Adrenal gland (tissue), 12 donors: ENCODE results near the gene ZNF597. TPM values are rescaled to one million over a fixed set of nuclear protein-coding genes. Genes with fewer than 3 reads are reported as not detected.
A peak's percentile ranks its signal among the peaks of the same experiment; 100 is the strongest.

Experiments
- DNase-seq, 7 donors: peaks; one replicate each; pipeline ENCODE4 v3.0.0-alpha.2; 2019 to 2020
- H3K27ac ChIP-seq, 5 donors: fragments of 200-600 bp; sonication (generic) in 4 of 5; 1 replicate in 3 of 5; 2 replicates in 2 of 5; pipeline versions ENCODE4 v1.5.1 to v1.8.0; 2016 to 2020; ENCODE audit warnings: mild to moderate bottlenecking in 1 of 5
- H3K27me3 ChIP-seq: fragments of 200-600 bp; 2 replicates; pipeline ENCODE4 v1.8.0; 2021
- H3K36me3 ChIP-seq, 2 donors: fragments of 200-600 bp; replicated peaks in 1 of 2; 1 replicate in 1 of 2; 2 replicates in 1 of 2; pipeline versions ENCODE4 v1.5.1 to v1.8.0; 2018 to 2022
- H3K4me1 ChIP-seq, 2 donors: fragments of 200-600 bp; replicated peaks in 1 of 2; 1 replicate in 1 of 2; 2 replicates in 1 of 2; pipeline versions ENCODE4 v1.5.1 to v1.8.0; 2018 to 2021
- H3K4me3 ChIP-seq, 4 donors: fragments of 200-600 bp; sonication (generic) in 3 of 4; one replicate each; pipeline ENCODE4 v1.5.1; 2016 to 2018
- H3K9me3 ChIP-seq, 3 donors: fragments of 200-600 bp; sonication (generic) in 1 of 3; replicated peaks in 1 of 3; 1 replicate in 2 of 3; 2 replicates in 1 of 3; pipeline versions ENCODE4 v1.5.1 to v1.8.0; 2016 to 2021
- POLR2A ChIP-seq, 2 donors: fragments of 450-650 bp; IDR thresholded peaks; one replicate each; pipeline ENCODE4 v1.6.1; 2017; ENCODE audit warnings: antibody characterized with exemption in 2 of 2, mild to moderate bottlenecking in 2 of 2, moderate library complexity in 1 of 2
- WGBS, 4 donors: extraction: QIAGEN DNeasy Blood & Tissue Kit in 2 of 4; methylation state at CpG; one replicate each; pipeline versions ENCODE4 v1.1.5 to v1.1.7; 2013 to 2017; 5-methylcytosine and 5-hydroxymethylcytosine counted together
- intact Hi-C, 2 donors: fragments of 100-400 bp; cut with DNase I; formaldehyde crosslinking; loops; one replicate each; pipeline versions ENCODE4 v1.14.1 to v1.15.0; 2022 to 2023
- polyA plus RNA-seq, 3 donors: library from polyadenylated mRNA; stranded (reverse); fragments of 200-250 nt in 2 of 3; fragments of 350-450 nt in 1 of 3; fragmentation: Illumina TruSeq in 1 of 3; extraction: RNeasy Lipid Tissue Mini Kit (QIAGEN cat#74804) in 1 of 3; gene quantifications; one replicate each; pipeline ENCODE4 v1.2.3, GENCODE V29; 2013 to 2014
- total RNA-seq, 9 donors: library from RNA; depleted of rRNA in 4 of 9; stranded (reverse); fragments of >200 nt in 4 of 9; fragments of 120-200 nt in 1 of 9; fragmentation: NEBNext Ultra II Directional in 1 of 9; extraction: Animal tissue kit (Norgen Biotek cat#: 25700) in 1 of 9; gene quantifications; one replicate each; pipeline versions ENCODE4 v1.1.0 to v1.2.4, GENCODE V29; 2013 to 2023
- TF ChIP-seq, protein P1 (sequence below), 6 experiments: fragments of 450-650 bp in 4 of 6; fragments of 200-600 bp in 2 of 6; sonication (generic) in 1 of 6; IDR thresholded peaks; 1 replicate in 5 of 6; 2 replicates in 1 of 6; pipeline versions ENCODE4 v1.5.1 to v1.8.0; 2016 to 2021; ENCODE audit warnings: antibody characterized with exemption in 6 of 6, mild to moderate bottlenecking in 2 of 6, moderate library complexity in 1 of 6
- donor health status: healthy with polysubstance abuse.
- donor health status: Bipolar disorder and iron deficiency.
- donor health status: DM: yes; HTN: yes; CAD: no.
- donor health status: DM: no; HTN: no; CAD: no.
- donor health status: DM: no; HTN: no; CAD: no.
- donor health status: DM: yes; HTN: yes; CAD: no.

The ZNF597 gene
- total and polyA plus RNA-seq, 12 donors, result 1.2 to 4.0 (median 2.8) TPM

DNA sequence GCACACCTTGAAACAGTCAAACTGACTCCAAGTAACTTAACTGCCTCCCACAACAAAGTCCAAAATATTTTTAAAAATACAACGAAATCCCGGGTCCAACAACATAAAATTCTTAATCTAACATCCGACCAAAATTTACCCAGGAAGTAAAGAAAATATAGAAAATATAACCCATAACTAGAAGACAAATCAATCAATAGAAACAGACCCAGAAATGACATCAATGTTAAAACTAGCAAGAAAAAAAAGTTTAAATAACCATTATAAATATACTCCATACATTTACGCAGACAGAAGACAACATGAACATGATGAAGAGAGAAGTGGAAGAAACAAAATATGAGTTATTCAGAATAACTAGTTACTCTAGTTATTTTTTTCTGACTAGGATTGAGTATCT lies 3.7 kb downstream of the ZNF597 start:
- Histone ChIP-seq H3K27me3 (no peaks in the 10 kb centered on the region), H3K4me1 (peaks cover 4% of the 10 kb centered on the region in 2 donors), H3K9me3 (no peaks in the 10 kb centered on the region), H3K4me3 (no peak overlapping the region), H3K36me3 (peaks cover 0 to 8% of the 10 kb centered on the region in 2 donors), H3K27ac (no peak overlapping the region)
- intact Hi-C loops, result no loop called here
- 84 to 94% (median 87%) methylated on average over 4 of the region's 4 CpGs for WGBS, 4 donors
- DNase-seq, result no peak
- TF ChIP-seq, protein P1, sequence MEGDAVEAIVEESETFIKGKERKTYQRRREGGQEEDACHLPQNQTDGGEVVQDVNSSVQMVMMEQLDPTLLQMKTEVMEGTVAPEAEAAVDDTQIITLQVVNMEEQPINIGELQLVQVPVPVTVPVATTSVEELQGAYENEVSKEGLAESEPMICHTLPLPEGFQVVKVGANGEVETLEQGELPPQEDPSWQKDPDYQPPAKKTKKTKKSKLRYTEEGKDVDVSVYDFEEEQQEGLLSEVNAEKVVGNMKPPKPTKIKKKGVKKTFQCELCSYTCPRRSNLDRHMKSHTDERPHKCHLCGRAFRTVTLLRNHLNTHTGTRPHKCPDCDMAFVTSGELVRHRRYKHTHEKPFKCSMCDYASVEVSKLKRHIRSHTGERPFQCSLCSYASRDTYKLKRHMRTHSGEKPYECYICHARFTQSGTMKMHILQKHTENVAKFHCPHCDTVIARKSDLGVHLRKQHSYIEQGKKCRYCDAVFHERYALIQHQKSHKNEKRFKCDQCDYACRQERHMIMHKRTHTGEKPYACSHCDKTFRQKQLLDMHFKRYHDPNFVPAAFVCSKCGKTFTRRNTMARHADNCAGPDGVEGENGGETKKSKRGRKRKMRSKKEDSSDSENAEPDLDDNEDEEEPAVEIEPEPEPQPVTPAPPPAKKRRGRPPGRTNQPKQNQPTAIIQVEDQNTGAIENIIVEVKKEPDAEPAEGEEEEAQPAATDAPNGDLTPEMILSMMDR (IDR thresholded peaks at IDR 0.05), result no peak

- Histone ChIP-seq H3K4me1 (no peaks in the 10 kb centered on the region), H3K36me3 (peaks cover 0 to 13% of the 10 kb centered on the region in 2 donors), H3K4me3 (no peak overlapping the region), H3K9me3 (no peaks in the 10 kb centered on the region), H3K27me3 (no peaks in the 10 kb centered on the region), H3K27ac (no peak overlapping the region)
- intact Hi-C loops, result no loop called here
- TF ChIP-seq, protein P1 (IDR thresholded peaks at IDR 0.05), result no peak
- no peak for TF ChIP-seq POLR2A (IDR thresholded peaks at IDR 0.05)
- no peak for DNase-seq
These were observed 8.9 kb downstream of the ZNF597 start for GRCh38 chr16:3434373-3434772.

DNA sequence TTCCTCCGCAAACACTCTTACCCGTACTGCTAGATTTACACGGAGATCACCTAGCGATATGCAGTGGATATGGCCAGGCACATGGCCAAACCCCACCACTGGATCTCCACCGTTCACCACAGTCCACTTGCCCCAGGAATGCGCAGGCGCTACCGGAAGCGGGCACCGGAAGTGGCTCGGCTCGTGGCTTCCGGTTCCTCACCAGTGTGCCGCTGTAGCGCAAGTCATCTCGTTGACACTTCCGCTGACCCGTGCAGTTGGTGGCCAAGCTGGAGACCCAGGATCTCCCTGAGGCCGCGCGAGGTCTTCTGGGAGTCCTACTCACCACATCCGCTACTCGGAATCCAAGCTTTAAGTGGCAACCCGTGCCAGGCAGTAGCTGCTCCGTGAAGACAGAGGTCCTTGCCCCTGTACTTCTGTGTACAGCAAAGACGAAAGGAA lies 11.5 kb downstream of the ZNF597 start:
- intact Hi-C loops, result no loop called here
- no peak overlapping the region for H3K27ac ChIP-seq
- TF ChIP-seq, protein P1 (IDR thresholded peaks at IDR 0.05), result no peak
- TF ChIP-seq POLR2A (IDR thresholded peaks at IDR 0.05), result no peak
- no peaks in the 10 kb centered on the region for H3K27me3 ChIP-seq
- no peaks in the 10 kb centered on the region for H3K9me3 ChIP-seq
- 52 to 73% (median 64%) methylated on average over 10 to 26 of the region's 26 CpGs for WGBS, 4 donors
- peak overlapping the region in 1 of 4 donors; percentile 29 for H3K4me3 ChIP-seq
- H3K36me3 ChIP-seq, result peaks cover 0 to 13% of the 10 kb centered on the region in 2 donors
- peak; percentile 28 to 72 (median 46) for DNase-seq
- H3K4me1 ChIP-seq, result no peaks in the 10 kb centered on the region

- TF ChIP-seq POLR2A (IDR thresholded peaks at IDR 0.05), result no peak
- TF ChIP-seq, protein P1 (IDR thresholded peaks at IDR 0.05), result no peak
These were observed 29.4 kb downstream of the ZNF597 start for GRCh38 chr16:3413730-3414379.

More at GRCh38 chr16:3413730-3414379, 29.4 kb downstream of the ZNF597 start:
- no peak overlapping the region for H3K27ac ChIP-seq
- H3K9me3 ChIP-seq, result peaks cover under 1 to 29% (median 8%) of the 10 kb centered on the region in 3 donors
- no peak for DNase-seq
- H3K4me1 ChIP-seq, result no peaks in the 10 kb centered on the region
- WGBS, 4 donors, result 32 to 49% (median 41%) methylated on average over 9 to 29 of the region's 29 CpGs
- intact Hi-C loops, result no loop called here
- no peaks in the 10 kb centered on the region for H3K36me3 ChIP-seq
- H3K4me3 ChIP-seq, result no peak overlapping the region
- H3K27me3 ChIP-seq, result no peaks in the 10 kb centered on the region
